Measurements from ENCODE around the gene ARHGEF3. TPM values are rescaled to one million over a fixed set of nuclear protein-coding genes. Genes with fewer than 3 reads are reported as not detected.
A peak's percentile ranks its signal among the peaks of the same experiment; 100 is the strongest.

ARHGEF3 gene
- total and polyA plus RNA-seq, 2 donors (not counting 3 experiments of a cell fraction or from before 2014, with no cell fraction given): 6.7 to 16.3 TPM

DNA sequence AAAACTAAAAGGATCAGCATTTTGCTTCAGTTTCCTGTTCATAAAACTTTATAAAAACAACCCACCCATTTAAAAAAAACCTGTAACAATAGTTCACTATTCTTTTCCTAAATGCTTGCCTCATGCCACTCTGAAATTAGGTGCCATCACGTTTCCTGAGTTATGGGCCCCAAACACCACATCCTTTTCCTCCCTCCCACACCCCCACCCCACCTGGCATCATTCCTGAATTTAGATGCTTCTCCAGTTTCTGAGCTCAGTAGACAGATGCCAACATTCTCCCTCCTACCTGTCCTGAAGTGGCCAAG, 11.9 kb upstream of the ARHGEF3 start:
- ChIA-PET POLR2A (interaction anchor here (1.1 kb wide), 1 partner anchor 12 kb away, joined by 4 read pairs; the partner anchor contains the start of gene ARHGEF3), CTCF (interaction anchor here (0.7 to 3.8 kb wide), 5 partner anchors 13 to 286 kb away, joined by 3 to 46 read pairs (median 3); partner anchors contain the start of gene ARHGEF3)
- H3K9me3 ChIP-seq (replicated peaks; ENCODE audit: control insufficient read depth, insufficient read depth, low read length): no peaks in the 10 kb centered on the region
- intact Hi-C loops (cut with micrococcal nuclease) (no loop called here), dilution Hi-C loops (cut with MboI; ENCODE audit: extremely low pct_ligation_motif_present, low sequenced_read_pairs) (no loop called here)
- H3K4me2 ChIP-seq (ENCODE audit: insufficient read depth, low read length): peak overlapping the region; percentile 63
- H4K20me1 ChIP-seq (replicated peaks; ENCODE audit: control insufficient read depth, extremely low read depth, insufficient read depth, low read length): no peaks in the 10 kb centered on the region
- H3K9me1 ChIP-seq (replicated peaks; ENCODE audit: control insufficient read depth, extremely low read depth, insufficient read depth, low read length): no peaks in the 10 kb centered on the region
- H3K27ac ChIP-seq (ENCODE audit: insufficient read depth, low read depth, low read length): peak overlapping the region; percentile 65
- peak overlapping the region; percentile 52 for H3K9ac ChIP-seq (replicated peaks; ENCODE audit: extremely low read depth, insufficient read depth, low read length)
- no peak overlapping the region for H3K4me3 ChIP-seq (replicated peaks in 1 of 3; ENCODE audit: insufficient read depth in 1 of 3, low read depth in 1 of 3, low read length in 3 of 3)
- no peaks in the 10 kb centered on the region for H3K27me3 ChIP-seq (ENCODE audit: control insufficient read depth in 2 of 2, insufficient read depth in 2 of 2, low read length in 2 of 2)
- peak overlapping the region; percentile 69 for H2AFZ ChIP-seq (ENCODE audit: low read depth, low read length)
- DNase-seq (ENCODE audit: low read depth, low spot score) (no peak), FAIRE-seq (peak; percentile 57)
- H3K4me1 ChIP-seq (ENCODE audit: control insufficient read depth, extremely low read depth, insufficient read depth, low read length): peaks cover 14% of the 10 kb centered on the region
- no peaks in the 10 kb centered on the region for H3K79me2 ChIP-seq (ENCODE audit: control insufficient read depth, insufficient read depth, low read length)
- no TSS peak for BruUV-seq (replicated peaks)
- no peak for TF ChIP-seq POLR2A (IDR thresholded peaks at IDR 0.05; ENCODE audit: low read depth, low read length)
- no peak for TF ChIP-seq POLR2AphosphoS5 (IDR thresholded peaks at IDR 0.05; ENCODE audit: insufficient read depth, low read depth, low read length)
- TF ChIP-seq, protein P1, sequence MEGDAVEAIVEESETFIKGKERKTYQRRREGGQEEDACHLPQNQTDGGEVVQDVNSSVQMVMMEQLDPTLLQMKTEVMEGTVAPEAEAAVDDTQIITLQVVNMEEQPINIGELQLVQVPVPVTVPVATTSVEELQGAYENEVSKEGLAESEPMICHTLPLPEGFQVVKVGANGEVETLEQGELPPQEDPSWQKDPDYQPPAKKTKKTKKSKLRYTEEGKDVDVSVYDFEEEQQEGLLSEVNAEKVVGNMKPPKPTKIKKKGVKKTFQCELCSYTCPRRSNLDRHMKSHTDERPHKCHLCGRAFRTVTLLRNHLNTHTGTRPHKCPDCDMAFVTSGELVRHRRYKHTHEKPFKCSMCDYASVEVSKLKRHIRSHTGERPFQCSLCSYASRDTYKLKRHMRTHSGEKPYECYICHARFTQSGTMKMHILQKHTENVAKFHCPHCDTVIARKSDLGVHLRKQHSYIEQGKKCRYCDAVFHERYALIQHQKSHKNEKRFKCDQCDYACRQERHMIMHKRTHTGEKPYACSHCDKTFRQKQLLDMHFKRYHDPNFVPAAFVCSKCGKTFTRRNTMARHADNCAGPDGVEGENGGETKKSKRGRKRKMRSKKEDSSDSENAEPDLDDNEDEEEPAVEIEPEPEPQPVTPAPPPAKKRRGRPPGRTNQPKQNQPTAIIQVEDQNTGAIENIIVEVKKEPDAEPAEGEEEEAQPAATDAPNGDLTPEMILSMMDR (IDR thresholded peaks at IDR 0.05; ENCODE audit: extremely low read depth in 1 of 2, insufficient read depth in 1 of 2, low read depth in 1 of 2, low read length in 2 of 2): no peak
- TF ChIP-seq, protein P2, sequence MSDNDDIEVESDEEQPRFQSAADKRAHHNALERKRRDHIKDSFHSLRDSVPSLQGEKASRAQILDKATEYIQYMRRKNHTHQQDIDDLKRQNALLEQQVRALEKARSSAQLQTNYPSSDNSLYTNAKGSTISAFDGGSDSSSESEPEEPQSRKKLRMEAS (IDR thresholded peaks at IDR 0.05; ENCODE audit: insufficient read depth, insufficient read length): no peak
- no peak for TF ChIP-seq EZH2 (IDR thresholded peaks at IDR 0.05; ENCODE audit: borderline replicate concordance, low read depth, low read length, severe bottlenecking)
- TF ChIP-seq GATA2 (IDR thresholded peaks at IDR 0.05; ENCODE audit: insufficient read depth, insufficient read length, low read depth, low read length): no peak
- no peak for TF ChIP-seq JUN (IDR thresholded peaks at IDR 0.05; ENCODE audit: borderline replicate concordance, insufficient read depth, insufficient read length, low read depth)
- no peak for TF ChIP-seq FOS (IDR thresholded peaks at IDR 0.05; ENCODE audit: borderline replicate concordance, insufficient read depth, low read length)
- TF ChIP-seq MYC (IDR thresholded peaks at IDR 0.05; ENCODE audit: low read depth, low read length): no peak
- H3K36me3 ChIP-seq (ENCODE audit: control insufficient read depth in 2 of 2, extremely low read depth in 1 of 2, insufficient read depth in 2 of 2, low read length in 2 of 2): no peaks in the 10 kb centered on the region

All from endothelial cell of umbilical vein (primary cell).